K562 (cell line): ENCODE data around the gene EGLN1. TPM values are rescaled to one million over a fixed set of nuclear protein-coding genes. Genes with fewer than 3 reads are reported as not detected.

Experiments used
- CBFA2T2 ChIP-seq: fragments of 450-650 bp; conservative IDR thresholded peaks from 2 replicates; pipeline ENCODE4 v1.6.1; 2017; ENCODE audit warnings: mild to moderate bottlenecking
- CBX2 ChIP-seq: fragments of 200-600 bp; sonication (generic); IDR thresholded peaks from one replicate; pipeline ENCODE4 v1.6.1; 2012; ENCODE audit warnings: mild to moderate bottlenecking, low read length, inconsistent platforms; ENCODE audit not compliant: insufficient read depth, poor library complexity, severe bottlenecking
- CXXC5 ChIP-seq: fragments of 250-450 bp; sonication (Bioruptor Pico); IDR thresholded peaks from 2 replicates; pipeline ENCODE4 v1.8.0; 2022; ENCODE audit warnings: inconsistent platforms, mild to moderate bottlenecking, moderate library complexity
- KLF6 ChIP-seq: fragments of 250-450 bp; sonication (Bioruptor Pico); IDR thresholded peaks from 2 replicates; pipeline ENCODE4 v1.4.0; 2020; ENCODE audit warnings: mild to moderate bottlenecking, moderate library complexity, borderline replicate concordance
- MAZ ChIP-seq, 2 experiments: fragments of 450-650 bp in 1 of 2; sonication (generic) in 1 of 2; formaldehyde crosslinking; IDR thresholded peaks in 1 of 2; conservative IDR thresholded peaks in 1 of 2; 2 replicates each; pipeline versions ENCODE4 v1.4.0 to v1.5.0; 2020; ENCODE audit warnings: mild to moderate bottlenecking in 1 of 2, missing genetic modification reagents in 1 of 2
- MTF1 ChIP-seq: fragments of 250-450 bp; sonication (Bioruptor Pico); IDR thresholded peaks from 2 replicates; pipeline ENCODE4 v1.9.0; 2021; ENCODE audit warnings: moderate library complexity, mild to moderate bottlenecking, inconsistent platforms, borderline replicate concordance
- NCOA1 ChIP-seq: fragments of 450-650 bp; IDR thresholded peaks from 2 replicates; pipeline ENCODE4 v1.6.1; 2016; ENCODE audit warnings: low read depth
- NR3C1 ChIP-seq: sonication (generic); formaldehyde crosslinking; IDR thresholded peaks from 2 replicates; pipeline ENCODE4 v1.8.1; 2022; ENCODE audit warnings: missing genetic modification reagents
- POLR2H ChIP-seq: IDR thresholded peaks from 2 replicates; pipeline ENCODE4 v1.6.1; 2016; ENCODE audit warnings: missing genetic modification characterization, low read depth, mild to moderate bottlenecking, control low read depth, missing compliant biosample characterization, moderate library complexity
- SLC30A9 ChIP-seq: fragments of 250-450 bp; sonication (Bioruptor Pico); IDR thresholded peaks from 2 replicates; pipeline ENCODE4 v1.8.0; 2022; ENCODE audit warnings: mild to moderate bottlenecking, moderate library complexity
- SMARCA5 ChIP-seq: fragments of 450-650 bp; IDR thresholded peaks from 2 replicates; pipeline ENCODE4 v1.6.1; 2016
- STAT5A ChIP-seq: IDR thresholded peaks from 2 replicates; pipeline ENCODE4 v1.6.1; 2012; ENCODE audit warnings: low read length, inconsistent platforms, borderline replicate concordance
- YBX1 ChIP-seq: fragments of 450-650 bp; IDR thresholded peaks from 2 replicates; pipeline ENCODE4 v1.7.1; 2016; ENCODE audit warnings: mild to moderate bottlenecking
- ZKSCAN1 ChIP-seq: fragments of 150-350 bp; IDR thresholded peaks from 2 replicates; pipeline ENCODE4 v1.6.1; 2016; ENCODE audit warnings: low read depth, low read length
- ZNF146 ChIP-seq: IDR thresholded peaks from one replicate; pipeline ENCODE4 v1.6.1; 2018; ENCODE audit warnings: missing compliant biosample characterization; ENCODE audit not compliant: unreplicated experiment
- ZNF41 ChIP-seq: fragments of 250-450 bp; sonication (Bioruptor Pico); conservative IDR thresholded peaks from 2 replicates; pipeline ENCODE4 v1.4.0; 2020; ENCODE audit warnings: mild to moderate bottlenecking
- ZNF444 ChIP-seq: fragments of 250-450 bp; sonication (Bioruptor Pico); IDR thresholded peaks from 2 replicates; pipeline ENCODE4 v1.4.0; 2020; ENCODE audit warnings: mild to moderate bottlenecking, moderate library complexity
- ZNF668 ChIP-seq: fragments of 250-450 bp; sonication (Bioruptor Pico); IDR thresholded peaks from 2 replicates; pipeline ENCODE4 v1.8.0; 2022; ENCODE audit warnings: mild to moderate bottlenecking, inconsistent platforms
- ZNF766 ChIP-seq: fragments of 200-800 bp; sonication (Bioruptor generic); conservative IDR thresholded peaks from 2 replicates; pipeline ENCODE4 v1.6.1; 2016; ENCODE audit warnings: missing genetic modification characterization, missing compliant biosample characterization
- ZNF830 ChIP-seq: fragments of 250-450 bp; sonication (Bioruptor Pico); IDR thresholded peaks from 2 replicates; pipeline ENCODE4 v1.5.0; 2021; ENCODE audit warnings: mild to moderate bottlenecking
- polyA plus RNA-seq, 8 experiments: library from polyadenylated mRNA; depleted of rRNA in 4 of 8; stranded (reverse) in 5 of 8; unstranded in 3 of 8; fragments of >200 nt; fragmentation: Nextera tagmentation in 2 of 8; fragmentation: Illumina TruSeq in 1 of 8; extraction: Ambion mirVana in 2 of 8; extraction: Trizol in 1 of 8; gene quantifications; 2 replicates each; pipeline versions ENCODE4 v1.2.1 to v1.2.3, GENCODE V29; 2011 to 2014; ENCODE audit warnings: inconsistent platforms in 1 of 8, missing spikeins in 1 of 8
- total RNA-seq, 7 experiments: library from RNA; depleted of rRNA in 6 of 7; stranded (reverse); fragments of >200 nt in 6 of 7; fragmentation: Illumina TruSeq in 2 of 7; extraction: Trizol in 2 of 7; gene quantifications; 2 replicates each; pipeline versions ENCODE4 v1.2.1 to v1.2.3, GENCODE V29; 2011 to 2021; ENCODE audit warnings: low replicate concordance in 1 of 7
- TF ChIP-seq, protein P1 (sequence below): sonication (generic); formaldehyde crosslinking; IDR thresholded peaks from 2 replicates; pipeline ENCODE4 v1.8.1; 2023; ENCODE audit warnings: mild to moderate bottlenecking, missing genetic modification reagents
- TF ChIP-seq, protein P2 (sequence below): sonication (generic); formaldehyde crosslinking; IDR thresholded peaks from 2 replicates; pipeline ENCODE4 v1.8.1; 2023; ENCODE audit warnings: mild to moderate bottlenecking, missing genetic modification reagents
- TF ChIP-seq, protein P3 (sequence below), 2 experiments: fragments of 450-650 bp; conservative IDR thresholded peaks; 2 replicates each; pipeline ENCODE4 v1.6.1; 2017; ENCODE audit warnings: mild to moderate bottlenecking in 2 of 2, moderate library complexity in 2 of 2

EGLN1 gene
- total and polyA plus RNA-seq, 9 of the 15 experiments (the other 6 are each of a cell fraction or from before 2014, with no cell fraction given), result 5.2 to 54.3 (median 24.6) TPM

DNA sequence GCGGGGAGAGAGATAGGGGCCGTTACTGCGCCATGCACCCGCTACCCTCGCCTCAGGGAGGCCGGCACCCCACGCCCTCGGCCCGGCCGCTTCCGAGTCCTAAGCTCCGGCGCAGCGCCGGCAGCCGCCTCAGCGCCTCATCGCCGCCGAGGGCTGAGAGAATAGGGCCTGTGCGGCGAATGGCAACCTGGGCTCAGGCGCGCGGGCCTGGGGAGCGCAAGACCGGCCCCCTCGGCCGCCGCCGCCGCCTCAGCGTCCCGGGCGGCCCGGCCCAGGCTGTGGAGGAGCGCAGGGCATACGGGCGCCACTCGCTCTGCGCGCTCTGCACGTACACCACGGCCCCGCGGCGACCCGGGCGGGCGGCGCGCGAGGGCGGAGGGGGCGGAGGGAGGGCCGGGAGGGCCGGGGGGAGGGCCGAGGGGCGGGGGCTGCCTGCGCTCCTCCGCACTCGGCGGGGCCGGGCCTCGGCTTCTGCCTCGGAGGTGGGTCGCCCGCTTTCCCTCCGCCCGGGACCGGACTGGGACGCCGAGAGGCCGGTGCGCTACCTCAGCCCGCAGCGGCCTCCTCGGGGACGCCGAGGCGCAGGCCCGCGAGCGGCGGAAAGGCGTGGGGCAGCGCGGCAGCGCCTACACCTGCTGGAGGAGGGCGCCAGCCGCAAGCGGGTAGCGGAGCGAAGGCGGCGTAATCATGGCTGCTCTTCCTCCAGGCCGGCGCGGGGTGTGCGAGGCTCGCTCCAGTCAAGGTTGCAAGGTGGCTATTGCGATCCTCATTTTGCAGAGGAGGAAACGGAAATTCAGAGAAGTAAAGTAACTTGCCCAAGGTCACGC, at the start of gene EGLN1 (continued):
- TF ChIP-seq, protein P1, sequence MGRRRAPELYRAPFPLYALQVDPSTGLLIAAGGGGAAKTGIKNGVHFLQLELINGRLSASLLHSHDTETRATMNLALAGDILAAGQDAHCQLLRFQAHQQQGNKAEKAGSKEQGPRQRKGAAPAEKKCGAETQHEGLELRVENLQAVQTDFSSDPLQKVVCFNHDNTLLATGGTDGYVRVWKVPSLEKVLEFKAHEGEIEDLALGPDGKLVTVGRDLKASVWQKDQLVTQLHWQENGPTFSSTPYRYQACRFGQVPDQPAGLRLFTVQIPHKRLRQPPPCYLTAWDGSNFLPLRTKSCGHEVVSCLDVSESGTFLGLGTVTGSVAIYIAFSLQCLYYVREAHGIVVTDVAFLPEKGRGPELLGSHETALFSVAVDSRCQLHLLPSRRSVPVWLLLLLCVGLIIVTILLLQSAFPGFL (CRISPR knock-in tag), result no peak; the same call in 1 of the 2 replicates
- no peak for TF ChIP-seq CBFA2T2
- TF ChIP-seq ZKSCAN1, result no peak
- TF ChIP-seq MAZ (CRISPR knock-in tag; conservative IDR thresholded peaks at IDR 0.05 in 1 of 2, IDR thresholded peaks at IDR 0.05 in 1 of 2), result peak; percentile 88 to 98
- peak; percentile 81 for TF ChIP-seq POLR2H (tag)
- TF ChIP-seq KLF6, result no peak
- TF ChIP-seq, protein P2, sequence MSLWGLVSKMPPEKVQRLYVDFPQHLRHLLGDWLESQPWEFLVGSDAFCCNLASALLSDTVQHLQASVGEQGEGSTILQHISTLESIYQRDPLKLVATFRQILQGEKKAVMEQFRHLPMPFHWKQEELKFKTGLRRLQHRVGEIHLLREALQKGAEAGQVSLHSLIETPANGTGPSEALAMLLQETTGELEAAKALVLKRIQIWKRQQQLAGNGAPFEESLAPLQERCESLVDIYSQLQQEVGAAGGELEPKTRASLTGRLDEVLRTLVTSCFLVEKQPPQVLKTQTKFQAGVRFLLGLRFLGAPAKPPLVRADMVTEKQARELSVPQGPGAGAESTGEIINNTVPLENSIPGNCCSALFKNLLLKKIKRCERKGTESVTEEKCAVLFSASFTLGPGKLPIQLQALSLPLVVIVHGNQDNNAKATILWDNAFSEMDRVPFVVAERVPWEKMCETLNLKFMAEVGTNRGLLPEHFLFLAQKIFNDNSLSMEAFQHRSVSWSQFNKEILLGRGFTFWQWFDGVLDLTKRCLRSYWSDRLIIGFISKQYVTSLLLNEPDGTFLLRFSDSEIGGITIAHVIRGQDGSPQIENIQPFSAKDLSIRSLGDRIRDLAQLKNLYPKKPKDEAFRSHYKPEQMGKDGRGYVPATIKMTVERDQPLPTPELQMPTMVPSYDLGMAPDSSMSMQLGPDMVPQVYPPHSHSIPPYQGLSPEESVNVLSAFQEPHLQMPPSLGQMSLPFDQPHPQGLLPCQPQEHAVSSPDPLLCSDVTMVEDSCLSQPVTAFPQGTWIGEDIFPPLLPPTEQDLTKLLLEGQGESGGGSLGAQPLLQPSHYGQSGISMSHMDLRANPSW (CRISPR knock-in tag), result no peak
- TF ChIP-seq ZNF830, result peak; percentile 60; the same call in 1 of the 2 replicates
- peak; percentile 90 for TF ChIP-seq ZNF444 (CRISPR knock-in tag)
- TF ChIP-seq CXXC5 (CRISPR knock-in tag), result peak; percentile 94
- no peak for TF ChIP-seq ZNF146 (CRISPR knock-in tag)
- no peak for TF ChIP-seq STAT5A
- no peak for TF ChIP-seq SMARCA5
- peak; percentile 35; the same call in 1 of the 2 replicates for TF ChIP-seq ZNF668 (CRISPR knock-in tag)
- TF ChIP-seq ZNF766 (CRISPR knock-in tag), result 0 out of 2 replicates have a peak, but pooled peaks have one; percentile 11
- TF ChIP-seq NR3C1 (CRISPR knock-in tag), result no peak; the same call in 1 of the 2 replicates
- TF ChIP-seq, protein P3, sequence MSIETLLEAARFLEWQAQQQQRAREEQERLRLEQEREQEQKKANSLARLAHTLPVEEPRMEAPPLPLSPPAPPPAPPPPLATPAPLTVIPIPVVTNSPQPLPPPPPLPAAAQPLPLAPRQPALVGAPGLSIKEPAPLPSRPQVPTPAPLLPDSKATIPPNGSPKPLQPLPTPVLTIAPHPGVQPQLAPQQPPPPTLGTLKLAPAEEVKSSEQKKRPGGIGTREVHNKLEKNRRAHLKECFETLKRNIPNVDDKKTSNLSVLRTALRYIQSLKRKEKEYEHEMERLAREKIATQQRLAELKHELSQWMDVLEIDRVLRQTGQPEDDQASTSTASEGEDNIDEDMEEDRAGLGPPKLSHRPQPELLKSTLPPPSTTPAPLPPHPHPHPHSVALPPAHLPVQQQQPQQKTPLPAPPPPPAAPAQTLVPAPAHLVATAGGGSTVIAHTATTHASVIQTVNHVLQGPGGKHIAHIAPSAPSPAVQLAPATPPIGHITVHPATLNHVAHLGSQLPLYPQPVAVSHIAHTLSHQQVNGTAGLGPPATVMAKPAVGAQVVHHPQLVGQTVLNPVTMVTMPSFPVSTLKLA (conservative IDR thresholded peaks at IDR 0.05), result peak; percentile 10 to 76; a peak in 2 of 4 replicates
- no peak for TF ChIP-seq CBX2
- TF ChIP-seq NCOA1, result no peak
- no peak for TF ChIP-seq MTF1 (CRISPR knock-in tag)
- no peak for TF ChIP-seq YBX1
- peak; percentile 52; the same call in 1 of the 2 replicates for TF ChIP-seq ZNF41 (CRISPR knock-in tag)
- TF ChIP-seq SLC30A9 (CRISPR knock-in tag), result no peak
